Testis (tissue), 2 donors: ENCODE results near the gene EYA2.

Experiments used
- CTCF ChIP-seq, 3 experiments: fragments of 450-650 bp in 2 of 3; fragments of 200-600 bp in 1 of 3; sonication (generic) in 1 of 3; IDR thresholded peaks; one replicate each; pipeline ENCODE4 v1.5.1; 2016 to 2019; ENCODE audit warnings: antibody characterized with exemption in 3 of 3, mild to moderate bottlenecking in 2 of 3, moderate library complexity in 1 of 3
- POLR2A ChIP-seq: fragments of 450-650 bp; IDR thresholded peaks from one replicate; pipeline ENCODE4 v1.6.1; 2017; ENCODE audit warnings: antibody characterized with exemption, mild to moderate bottlenecking, moderate library complexity

- TF ChIP-seq CTCF (IDR thresholded peaks at IDR 0.05) (no peak), POLR2A (no peak)
These were observed 7.0 kb downstream of the EYA2 start for GRCh38 chr20:46901638-46902037.
